Measurements from ENCODE around the gene GABRQ.
"Not testable (repeated sequence)": the region's sequence is repeated elsewhere in the genome, so short reads cannot be mapped to it uniquely, and the experiment has no call there.

Gene GABRQ

DNA sequence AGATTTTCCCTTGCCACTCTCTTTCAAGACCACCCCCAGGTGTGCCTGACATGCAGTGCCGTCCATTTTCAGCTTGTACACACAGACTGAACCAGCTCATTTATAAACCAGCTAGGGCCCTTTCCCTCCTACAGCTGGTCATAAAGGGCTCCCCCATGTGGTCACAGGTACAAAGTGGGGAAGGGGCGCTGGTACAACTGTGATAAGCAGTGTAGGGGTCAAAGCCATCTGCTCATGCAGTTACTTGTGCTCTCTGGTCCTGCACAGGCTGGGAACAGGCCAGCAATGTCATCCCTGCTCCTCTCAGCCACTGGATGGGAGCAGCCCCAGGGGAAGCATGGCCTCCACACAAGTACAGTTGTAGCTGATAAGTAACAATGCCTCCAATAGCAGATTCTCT is 20.6 kb downstream of the GABRQ start:
- DNase-seq (ENCODE audit: low read depth, low spot score): no peak

DNA sequence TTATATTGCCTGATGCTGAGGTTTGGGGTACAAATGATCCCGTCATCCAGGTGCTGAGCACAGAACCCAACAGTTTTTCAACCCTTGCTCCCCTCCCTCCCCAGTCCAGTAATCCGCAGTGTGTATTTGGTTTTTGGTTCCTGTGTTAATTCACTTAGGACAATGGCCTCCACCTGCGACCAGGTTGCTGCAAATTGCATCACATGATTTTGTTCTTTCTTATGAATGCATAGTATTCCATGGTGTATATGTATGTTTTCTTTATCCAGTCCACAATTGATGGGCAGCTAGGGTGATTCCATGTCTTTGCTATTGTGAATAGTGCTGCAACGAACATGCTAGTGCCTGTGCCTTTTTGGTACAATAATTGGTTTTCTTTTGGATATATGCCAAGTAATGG is 25.4 kb downstream of the GABRQ start:
- DNase-seq (ENCODE audit: low read depth, low spot score): no peak

DNA sequence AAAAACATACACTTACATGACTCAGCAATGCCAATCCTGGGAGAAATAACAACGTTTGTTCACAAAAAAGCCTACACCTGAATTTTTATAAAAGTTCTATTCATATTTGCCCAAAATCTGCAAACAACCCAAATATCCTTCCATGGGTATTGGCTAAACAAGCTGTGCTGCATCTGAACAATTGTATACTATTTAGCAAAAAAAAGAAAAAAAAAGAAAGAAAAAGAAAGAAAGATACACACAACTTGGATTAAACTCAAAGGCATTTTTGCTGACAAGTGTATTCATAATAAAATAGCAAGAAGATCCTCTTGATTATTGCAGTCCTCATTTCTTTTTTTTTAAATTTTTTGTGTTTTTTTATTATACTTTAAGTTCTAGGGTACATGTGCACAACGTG is 36.4 kb downstream of the GABRQ start:
- no peak for DNase-seq (ENCODE audit: low read depth, low spot score)

GRCh38 chrX:152674652-152675051 is 37.0 kb downstream of the GABRQ start:
- not testable (repeated sequence) for DNase-seq (ENCODE audit: low read depth, low spot score)

- DNase-seq (ENCODE audit: low read depth, low spot score): not testable (repeated sequence)
Observed at GRCh38 chrX:152681012-152681411, 43.3 kb downstream of the GABRQ start.

DNA sequence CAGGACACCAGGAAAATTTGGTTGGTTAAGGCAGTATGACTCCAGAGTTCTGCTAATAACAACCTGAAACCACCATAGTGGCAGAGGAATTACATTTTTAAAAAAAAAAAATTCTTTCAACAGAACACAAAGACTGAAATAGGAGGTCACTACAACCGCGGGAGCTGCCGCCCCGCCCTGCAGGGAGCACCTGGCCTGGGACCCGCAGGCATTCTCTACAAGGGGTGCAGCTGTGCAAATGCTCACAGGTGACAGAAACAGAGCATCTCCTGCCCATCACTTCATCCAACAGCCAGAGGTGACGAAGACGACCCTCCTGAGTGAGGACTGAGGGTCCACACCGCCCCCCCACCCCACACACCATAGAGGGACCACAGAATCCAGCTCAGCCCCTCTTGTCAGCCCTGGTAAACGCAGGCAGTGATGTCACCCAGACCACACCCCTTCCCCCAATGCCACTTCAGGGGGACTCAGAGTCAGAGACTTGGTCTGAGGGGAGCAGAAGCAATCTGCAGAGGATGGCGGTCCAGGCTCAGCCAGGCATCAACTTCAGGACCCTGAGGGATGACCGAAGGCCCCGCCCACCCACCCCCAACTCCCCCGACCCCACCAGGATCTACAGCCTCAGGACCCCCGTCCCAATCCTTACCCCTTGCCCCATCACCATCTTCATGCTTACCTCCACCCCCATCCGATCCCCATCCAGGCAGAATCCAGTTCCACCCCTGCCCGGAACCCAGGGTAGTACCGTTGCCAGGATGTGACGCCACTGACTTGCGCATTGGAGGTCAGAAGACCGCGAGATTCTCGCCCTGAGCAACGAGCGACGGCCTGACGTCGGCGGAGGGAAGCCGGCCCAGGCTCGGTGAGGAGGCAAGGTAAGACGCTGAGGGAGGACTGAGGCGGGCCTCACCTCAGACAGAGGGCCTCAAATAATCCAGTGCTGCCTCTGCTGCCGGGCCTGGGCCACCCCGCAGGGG is 60.5 kb downstream of the GABRQ start, which contains the start of gene MAGEA3:
Gene MAGEA3 (plus strand): TSS at position 843 of the 980 bp plus-strand sequence. CDS start 2,039 bp downstream, outside the sequence.
- not testable (repeated sequence) for DNase-seq (ENCODE audit: low read depth, low spot score)

- not testable (repeated sequence) for DNase-seq (ENCODE audit: low read depth, low spot score)
Observed at GRCh38 chrX:152700390-152700789, 62.7 kb downstream of the GABRQ start.

GRCh38 chrX:152706500-152706899 is 68.8 kb downstream of the GABRQ start:
- DNase-seq (ENCODE audit: low read depth, low spot score): not testable (repeated sequence)

Data from activated CD4-positive, CD25-positive, alpha-beta regulatory T cell treated with anti-CD3 and anti-CD28 coated beads, Interleukin-2, amount 50 U/mL, for 16 hours (primary cell).